ENCODE measurements around the gene SYCP2.

DNA sequence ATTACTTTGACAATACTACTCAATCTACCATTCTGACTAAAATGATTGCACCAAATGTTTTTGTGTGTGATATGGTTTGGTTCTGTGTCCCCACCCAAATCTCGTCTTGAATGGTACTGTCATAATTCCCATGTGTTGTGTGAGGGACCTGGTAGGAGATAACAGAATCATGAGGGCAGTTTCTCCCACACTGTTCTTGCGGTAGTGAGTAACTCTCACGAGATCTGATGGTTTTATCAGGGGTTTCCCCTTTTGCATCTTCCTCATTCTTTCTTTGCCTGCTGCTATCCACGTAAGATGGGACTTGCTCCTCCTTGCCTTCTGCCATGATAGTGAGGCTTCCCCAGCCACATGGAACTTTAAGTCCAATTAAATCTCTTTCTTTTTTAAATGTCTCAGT is 20.8 kb downstream of the SYCP2 start:
- TF ChIP-seq CTCF (IDR thresholded peaks at IDR 0.05) (no peak), POLR2A (IDR thresholded peaks at IDR 0.05) (no peak)
